GM19328 (cell line): Measurements from ENCODE around the gene TMCC3.
"Not testable (repeated sequence)": the region's sequence is repeated elsewhere in the genome, so short reads cannot be mapped to it uniquely, and the experiment has no call there.

ENCODE experiments used
- ATAC-seq: cut with Tn5 transposase; IDR thresholded peaks from one replicate; pipeline ENCODE4 v1.9.1; 2021; ENCODE audit warnings: mild to moderate bottlenecking, moderate library complexity; ENCODE audit not compliant: unreplicated experiment

The TMCC3 gene

GRCh38 chr12:94637390-94638113 lies 12.8 kb downstream of the TMCC3 start:
- no peak for ATAC-seq

- ATAC-seq, result no peak
Observed at GRCh38 chr12:94636462-94637085, 13.8 kb downstream of the TMCC3 start.

- ATAC-seq, result no peak
Observed at GRCh38 chr12:94634717-94635116, 15.6 kb downstream of the TMCC3 start.

- ATAC-seq, result no peak
Observed at GRCh38 chr12:94633401-94633800, 17.0 kb downstream of the TMCC3 start.

- no peak for ATAC-seq
Observed at GRCh38 chr12:94631058-94631457, 19.3 kb downstream of the TMCC3 start.

- no peak for ATAC-seq
Observed at GRCh38 chr12:94628819-94629472, 21.4 kb downstream of the TMCC3 start.

- no peak for ATAC-seq
Observed at GRCh38 chr12:94628369-94628768, 22.0 kb downstream of the TMCC3 start.

- ATAC-seq, result no peak
Observed at GRCh38 chr12:94625531-94625930, 24.8 kb downstream of the TMCC3 start.

GRCh38 chr12:94623161-94623920 lies 27.0 kb downstream of the TMCC3 start:
- ATAC-seq, result no peak

GRCh38 chr12:94622475-94622874 lies 27.9 kb downstream of the TMCC3 start:
- ATAC-seq, result no peak

- peak; percentile 90 for ATAC-seq
Observed at GRCh38 chr12:94621662-94622359, 28.5 kb downstream of the TMCC3 start.

- ATAC-seq, result no peak
Observed at GRCh38 chr12:94620621-94621020, 29.7 kb downstream of the TMCC3 start.

GRCh38 chr12:94618995-94619695 lies 31.2 kb downstream of the TMCC3 start:
- ATAC-seq, result no peak

- no peak for ATAC-seq
Observed at GRCh38 chr12:94617101-94617500, 33.3 kb downstream of the TMCC3 start.

- no peak for ATAC-seq
Observed at GRCh38 chr12:94616203-94616729, 34.1 kb downstream of the TMCC3 start.

- ATAC-seq, result no peak
Observed at GRCh38 chr12:94615260-94616181, 34.8 kb downstream of the TMCC3 start.

GRCh38 chr12:94614288-94614721 lies 36.1 kb downstream of the TMCC3 start:
- ATAC-seq, result no peak

GRCh38 chr12:94609917-94610443 lies 40.4 kb downstream of the TMCC3 start:
- ATAC-seq, result no peak

GRCh38 chr12:94606810-94607209 lies 43.5 kb downstream of the TMCC3 start:
- not testable (repeated sequence) for ATAC-seq
